Endothelial cell of umbilical vein (primary cell): ENCODE data around the gene PLEKHG5. TPM values are rescaled to one million over a fixed set of nuclear protein-coding genes. Genes with fewer than 3 reads are reported as not detected.

Source experiments
- BruUV-seq: library from RNA; stranded (reverse); fragments of 400-500 nt; replicated peaks from 2 replicates; lab custom pipeline; 2021; lab: Mats Ljungman, UMichigan
- CTCF ChIA-PET: fragments of 300-600, 350-600 bp; sonication (Branson Sonifier 250); formaldehyde crosslinking; loops from one replicate; lab custom pipeline; 2021; ENCODE audit warnings: antibody characterized with exemption, inconsistent platforms; lab: Charles Lee
- POLR2A ChIA-PET: fragments of 300-600, 350-600 bp; sonication (Branson Sonifier 250); formaldehyde crosslinking; loops from one replicate; lab custom pipeline; 2021; ENCODE audit warnings: antibody characterized with exemption, inconsistent platforms; lab: Charles Lee
- DNase-seq: peaks from one replicate; pipeline ENCODE4 v3.0.0-alpha.2; 2011; ENCODE audit warnings: low read depth, low spot score
- FAIRE-seq: peaks from 2 replicates; lab custom pipeline; 2011; peaks lifted over from hg19 to GRCh38; lab: Jason Lieb, UNC
- H2AFZ ChIP-seq: 2 replicates; pipeline ENCODE4 v1.6.0; 2012; ENCODE audit warnings: low read depth, low read length, control low read depth, inconsistent platforms
- H3K27ac ChIP-seq: 2 replicates; pipeline ENCODE4 v1.5.1; 2011; ENCODE audit warnings: low read depth, mild to moderate bottlenecking, control low read depth, low read length, moderate library complexity; ENCODE audit not compliant: insufficient read depth
- H3K27me3 ChIP-seq, 2 experiments: 2 replicates each; pipeline versions ENCODE4 v1.6.0 to v1.6.1; 2011; ENCODE audit warnings: low read length in 2 of 2, mixed read lengths in 1 of 2; ENCODE audit not compliant: control insufficient read depth in 2 of 2, insufficient read depth in 2 of 2
- H3K36me3 ChIP-seq, 2 experiments: 2 replicates in 1 of 2; 3 replicates in 1 of 2; pipeline ENCODE4 v1.5.1; 2011; ENCODE audit warnings: low read length in 2 of 2, mild to moderate bottlenecking in 1 of 2, moderate library complexity in 1 of 2; ENCODE audit not compliant: control insufficient read depth in 2 of 2, insufficient read depth in 2 of 2; ENCODE audit errors: extremely low read depth in 1 of 2
- H3K4me1 ChIP-seq: 3 replicates; pipeline ENCODE4 v1.5.1; 2011; ENCODE audit warnings: mild to moderate bottlenecking, low read length; ENCODE audit not compliant: control insufficient read depth, insufficient read depth; ENCODE audit errors: extremely low read depth
- H3K4me2 ChIP-seq: 2 replicates; pipeline ENCODE4 v1.6.1; 2011; ENCODE audit warnings: low read length, control low read depth, mixed read lengths; ENCODE audit not compliant: insufficient read depth
- H3K4me3 ChIP-seq, 3 experiments: fragments of 200-600 bp in 1 of 3; sonication (generic), shearing (Covaris generic) in 1 of 3; replicated peaks in 1 of 3; 2 replicates each; pipeline ENCODE4 v1.5.1; 2011 to 2016; ENCODE audit warnings: control low read depth in 3 of 3, low read length in 3 of 3, mild to moderate bottlenecking in 2 of 3, inconsistent platforms in 1 of 3, low read depth in 1 of 3, moderate library complexity in 1 of 3; ENCODE audit not compliant: insufficient read depth in 1 of 3
- H3K79me2 ChIP-seq: 2 replicates; pipeline ENCODE4 v1.6.0; 2012; ENCODE audit warnings: low read length, inconsistent platforms; ENCODE audit not compliant: control insufficient read depth, insufficient read depth
- H3K9ac ChIP-seq: replicated peaks from 2 replicates; pipeline ENCODE3; 2011; ENCODE audit warnings: low read length, control low read depth; ENCODE audit not compliant: insufficient read depth; ENCODE audit errors: extremely low read depth
- H3K9me1 ChIP-seq: replicated peaks from 3 replicates; pipeline ENCODE4 v1.6.0; 2011; ENCODE audit warnings: mild to moderate bottlenecking, low read length; ENCODE audit not compliant: control insufficient read depth, insufficient read depth; ENCODE audit errors: extremely low read depth
- H3K9me3 ChIP-seq: replicated peaks from 2 replicates; pipeline ENCODE4 v1.5.1; 2012; ENCODE audit warnings: low read length, inconsistent platforms; ENCODE audit not compliant: control insufficient read depth, insufficient read depth
- H4K20me1 ChIP-seq: replicated peaks from 2 replicates; pipeline ENCODE3; 2011; ENCODE audit warnings: mild to moderate bottlenecking, low read length; ENCODE audit not compliant: control insufficient read depth, insufficient read depth; ENCODE audit errors: extremely low read depth
- CTCF ChIP-seq, 2 donors: IDR thresholded peaks; 1 replicate in 1 of 2; 2 replicates in 1 of 2; pipeline ENCODE4 v1.5.1; 2011; ENCODE audit warnings: low read length in 2 of 2, mild to moderate bottlenecking in 2 of 2, moderate library complexity in 2 of 2, control low read depth in 1 of 2, inconsistent platforms in 1 of 2, low read depth in 1 of 2; ENCODE audit not compliant: insufficient read depth in 1 of 2; ENCODE audit errors: extremely low read depth in 1 of 2
- EZH2 ChIP-seq: IDR thresholded peaks from 2 replicates; pipeline ENCODE4 v1.6.1; 2012; ENCODE audit warnings: borderline replicate concordance, low read depth, mild to moderate bottlenecking, moderate library complexity, low read length, inconsistent platforms; ENCODE audit not compliant: severe bottlenecking
- FOS ChIP-seq: IDR thresholded peaks from 2 replicates; pipeline ENCODE4 v1.6.1; 2011; ENCODE audit warnings: mild to moderate bottlenecking, low read length, moderate library complexity, borderline replicate concordance; ENCODE audit not compliant: insufficient read depth
- GATA2 ChIP-seq: IDR thresholded peaks from 2 replicates; pipeline ENCODE4 v1.7.0; 2011; ENCODE audit warnings: low read depth, mild to moderate bottlenecking, moderate library complexity, mixed read lengths, low read length; ENCODE audit not compliant: insufficient read length, insufficient read depth
- JUN ChIP-seq: IDR thresholded peaks from 2 replicates; pipeline ENCODE4 v1.6.1; 2011; ENCODE audit warnings: borderline replicate concordance, low read depth; ENCODE audit not compliant: insufficient read length, insufficient read depth
- MAX ChIP-seq: IDR thresholded peaks from 2 replicates; pipeline ENCODE4 v1.6.1; 2011; ENCODE audit not compliant: insufficient read depth, insufficient read length
- MYC ChIP-seq: IDR thresholded peaks from one replicate; pipeline ENCODE4 v1.6.1; 2011; ENCODE audit warnings: mild to moderate bottlenecking, low read depth, low read length
- POLR2A ChIP-seq: IDR thresholded peaks from 2 replicates; pipeline ENCODE4 v1.6.1; 2012; ENCODE audit warnings: low read depth, mild to moderate bottlenecking, control low read depth, low read length
- POLR2AphosphoS5 ChIP-seq: IDR thresholded peaks from 2 replicates; pipeline ENCODE4 v1.6.1; 2012; ENCODE audit warnings: low read depth, mild to moderate bottlenecking, control low read depth, low read length, moderate library complexity; ENCODE audit not compliant: insufficient read depth
- dilution Hi-C: fragments of 300-500 bp; cut with MboI; formaldehyde crosslinking; loops from one replicate; pipeline ENCODE4 v1.15.0; 2019; ENCODE audit warnings: low sequenced_read_pairs; ENCODE audit not compliant: extremely low pct_ligation_motif_present
- intact Hi-C: fragments of 100-400 bp; cut with micrococcal nuclease; formaldehyde crosslinking; loops from one replicate; pipeline ENCODE4 v1.10.0; 2022
- polyA plus RNA-seq, 4 experiments: library from polyadenylated mRNA; depleted of rRNA in 3 of 4; stranded (reverse) in 3 of 4; unstranded in 1 of 4; fragments of >200 nt; gene quantifications; 2 replicates each; pipeline versions ENCODE4 v1.2.1 to v1.2.3, GENCODE V29; 2011 to 2012; ENCODE audit warnings: missing spikeins in 1 of 4
- total RNA-seq: library from RNA; stranded (reverse); gene quantifications from 2 replicates; pipeline ENCODE4 v1.2.3, GENCODE V29; 2021

PLEKHG5 gene
- total and polyA plus RNA-seq, 2 donors (not counting 3 experiments of a cell fraction or from before 2014, with no cell fraction given), result 30.6 to 56.9 TPM

GRCh38 chr1:6447016-6447817 lies 44.2 kb downstream of the PLEKHG5 start:
- Histone ChIP-seq H4K20me1 (no peaks in the 10 kb centered on the region), H3K9me1 (no peaks in the 10 kb centered on the region), H3K4me2 (no peak overlapping the region), H2AFZ (no peak overlapping the region), H3K4me3 (no peak overlapping the region), H3K9ac (no peak overlapping the region), H3K79me2 (no peaks in the 10 kb centered on the region), H3K9me3 (no peaks in the 10 kb centered on the region), H3K36me3 (no peaks in the 10 kb centered on the region), H3K27me3 (peaks cover 38 to 44% of the 10 kb centered on the region in 2 experiments), H3K4me1 (no peaks in the 10 kb centered on the region), H3K27ac (no peak overlapping the region)
- dilution Hi-C loops (no loop called here), intact Hi-C loops (no loop called here)
- TF ChIP-seq POLR2AphosphoS5 (no peak), EZH2 (peak; percentile 78)
- ChIA-PET POLR2A (no interaction called here), CTCF (interaction anchor here (0.6 kb wide), 1 partner anchor 44 kb away, joined by 4 read pairs; the partner anchor contains the start of gene PLEKHG5)
- FAIRE-seq (peak; percentile 66), DNase-seq (no peak)
- no TSS peak for BruUV-seq

DNA sequence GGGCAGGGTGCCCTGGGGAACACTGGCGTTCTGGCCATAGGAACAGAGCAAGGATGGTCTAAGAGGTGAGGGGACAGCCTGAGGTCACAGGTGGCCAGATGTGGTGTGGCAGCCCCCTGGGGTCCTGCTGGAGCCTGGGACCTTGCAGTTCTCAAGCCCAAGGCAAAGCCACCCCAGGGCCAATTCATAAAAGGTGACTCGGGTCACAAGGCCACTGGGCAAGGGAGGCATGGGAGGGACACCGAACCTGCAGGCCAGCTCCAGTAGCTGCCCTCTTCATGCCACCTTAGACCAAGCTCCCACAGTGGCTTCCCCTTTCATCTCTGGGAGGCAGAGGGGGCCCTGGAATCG lies 44.8 kb downstream of the PLEKHG5 start:
- no peak for TF ChIP-seq JUN
- no peak for TF ChIP-seq POLR2A
- no peak for TF ChIP-seq FOS
- no peak for TF ChIP-seq GATA2
- no peak for TF ChIP-seq MYC
- no peak for TF ChIP-seq POLR2AphosphoS5
- TF ChIP-seq EZH2, result no peak
- TF ChIP-seq CTCF (IDR thresholded peaks at IDR 0.05; ENCODE audit: extremely low read depth in 1 of 2, insufficient read depth in 1 of 2, low read depth in 1 of 2, low read length in 2 of 2), result no peak
- TF ChIP-seq MAX, result no peak
- no peak for DNase-seq
- Histone ChIP-seq H3K27ac (no peak overlapping the region), H3K79me2 (no peaks in the 10 kb centered on the region), H3K4me3 (no peak overlapping the region), H3K36me3 (no peaks in the 10 kb centered on the region), H3K4me1 (no peaks in the 10 kb centered on the region), H3K9me1 (no peaks in the 10 kb centered on the region), H3K9me3 (no peaks in the 10 kb centered on the region), H3K9ac (no peak overlapping the region), H4K20me1 (no peaks in the 10 kb centered on the region), H3K27me3 (peaks cover 38 to 42% of the 10 kb centered on the region in 2 experiments), H3K4me2 (no peak overlapping the region), H2AFZ (no peak overlapping the region)
- POLR2A ChIA-PET, result no interaction called here
- FAIRE-seq, result no peak
- CTCF ChIA-PET, result interaction anchor here (0.6 to 2.0 kb wide), 5 partner anchors 9 to 199 kb away, joined by 3 to 9 read pairs (median 5); partner anchors contain the start of gene HES2
- no TSS peak for BruUV-seq
- dilution Hi-C loops (no loop called here), intact Hi-C loops (no loop called here)
